HEK293 (cell line): ENCODE measurements around the gene PDE10A.

Experiments
- IKZF3 ChIP-seq: fragments of 450-650 bp; IDR thresholded peaks from 2 replicates; pipeline ENCODE4 v1.5.0; 2018; ENCODE audit warnings: missing biosample characterization, mild to moderate bottlenecking, missing genetic modification characterization, moderate library complexity
- ZNF274 ChIP-seq, 2 experiments: fragments of 200-500 bp in 1 of 2; fragments of 450-650 bp in 1 of 2; sonication (Bioruptor generic) in 1 of 2; formaldehyde crosslinking in 1 of 2; IDR thresholded peaks; 2 replicates each; pipeline versions ENCODE4 v1.5.1 to v1.6.1; 2014 to 2016; ENCODE audit warnings: borderline replicate concordance in 1 of 2, inconsistent platforms in 1 of 2, low read length in 1 of 2, missing biosample characterization in 1 of 2, missing genetic modification characterization in 1 of 2
- ZNF654 ChIP-seq: fragments of 450-650 bp; formaldehyde crosslinking; IDR thresholded peaks from 2 replicates; pipeline ENCODE4 v1.5.1; 2016; ENCODE audit warnings: low read depth, missing biosample characterization, missing genetic modification characterization
- TF ChIP-seq, protein P1 (sequence below): fragments of 450-650 bp; formaldehyde crosslinking; IDR thresholded peaks from 2 replicates; pipeline ENCODE4 v1.5.1; 2016; ENCODE audit warnings: missing biosample characterization, missing genetic modification characterization

DNA sequence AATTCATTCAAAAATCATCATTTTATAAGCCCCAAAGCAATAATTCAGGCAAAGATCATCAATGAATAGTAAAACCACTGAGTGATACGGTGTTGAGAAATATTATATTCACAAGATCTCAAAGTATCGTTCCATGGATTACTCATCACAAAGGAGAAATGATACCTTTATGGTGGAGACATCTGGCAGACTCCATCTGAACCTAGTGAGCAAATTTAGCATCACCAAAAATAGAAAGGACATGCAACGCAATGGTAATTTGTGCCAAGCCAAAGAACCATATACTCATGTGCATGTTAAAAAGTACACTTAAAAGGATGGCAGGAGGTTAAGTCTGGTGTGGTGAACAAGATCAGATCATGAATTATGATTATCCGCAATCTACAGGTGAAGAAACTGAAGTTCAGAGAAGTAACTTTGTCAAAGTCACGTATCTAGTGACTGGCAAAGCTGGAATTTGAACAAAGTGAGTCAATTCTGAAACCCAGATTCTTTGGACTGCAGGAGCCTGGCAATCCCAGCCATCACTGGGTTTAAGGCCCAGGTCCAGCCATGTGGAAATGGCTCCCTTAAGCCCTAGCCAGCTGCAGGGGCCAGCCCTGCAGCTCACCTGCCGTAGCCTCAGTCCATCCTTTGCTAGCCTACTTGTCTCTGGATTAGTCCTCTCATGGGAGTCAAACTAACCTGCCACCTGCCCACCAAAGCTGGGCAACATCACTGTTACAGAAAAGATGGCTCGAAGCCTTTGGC is 68.3 kb downstream of the PDE10A start:
- TF ChIP-seq IKZF3 (tag by site-specific recombination) (no peak), ZNF654 (tag by site-specific recombination) (no peak), ZNF274 (IDR thresholded peaks at IDR 0.05; ENCODE audit: low read length) (no peak), ZNF274 (tag by site-specific recombination; IDR thresholded peaks at IDR 0.05; ENCODE audit: borderline replicate concordance) (no peak)
- TF ChIP-seq, protein P1, sequence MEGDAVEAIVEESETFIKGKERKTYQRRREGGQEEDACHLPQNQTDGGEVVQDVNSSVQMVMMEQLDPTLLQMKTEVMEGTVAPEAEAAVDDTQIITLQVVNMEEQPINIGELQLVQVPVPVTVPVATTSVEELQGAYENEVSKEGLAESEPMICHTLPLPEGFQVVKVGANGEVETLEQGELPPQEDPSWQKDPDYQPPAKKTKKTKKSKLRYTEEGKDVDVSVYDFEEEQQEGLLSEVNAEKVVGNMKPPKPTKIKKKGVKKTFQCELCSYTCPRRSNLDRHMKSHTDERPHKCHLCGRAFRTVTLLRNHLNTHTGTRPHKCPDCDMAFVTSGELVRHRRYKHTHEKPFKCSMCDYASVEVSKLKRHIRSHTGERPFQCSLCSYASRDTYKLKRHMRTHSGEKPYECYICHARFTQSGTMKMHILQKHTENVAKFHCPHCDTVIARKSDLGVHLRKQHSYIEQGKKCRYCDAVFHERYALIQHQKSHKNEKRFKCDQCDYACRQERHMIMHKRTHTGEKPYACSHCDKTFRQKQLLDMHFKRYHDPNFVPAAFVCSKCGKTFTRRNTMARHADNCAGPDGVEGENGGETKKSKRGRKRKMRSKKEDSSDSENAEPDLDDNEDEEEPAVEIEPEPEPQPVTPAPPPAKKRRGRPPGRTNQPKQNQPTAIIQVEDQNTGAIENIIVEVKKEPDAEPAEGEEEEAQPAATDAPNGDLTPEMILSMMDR (tag by site-specific recombination): no peak
